Measurements from ENCODE around the gene CACNB2. TPM values are rescaled to one million over a fixed set of nuclear protein-coding genes. Genes with fewer than 3 reads are reported as not detected.
"Not testable (repeated sequence)": the region's sequence is repeated elsewhere in the genome, so short reads cannot be mapped to it uniquely, and the experiment has no call there.

The CACNB2 gene
- polyA plus RNA-seq, 12 donors: 0.86 to 7.3 (median 1.7) TPM; not detected in 1

GRCh38 chr10:18566177-18566576 is 426.0 kb downstream of the CACNB2 start:
- DNase-seq: no peak

- DNase-seq: no peak
These were observed 427.2 kb downstream of the CACNB2 start for GRCh38 chr10:18567343-18567856.

GRCh38 chr10:18570386-18570785 is 430.2 kb downstream of the CACNB2 start:
- not testable (repeated sequence) for DNase-seq

- no peak for DNase-seq
These were observed 430.9 kb downstream of the CACNB2 start for GRCh38 chr10:18571076-18571475.

- DNase-seq: no peak
These were observed 431.6 kb downstream of the CACNB2 start for GRCh38 chr10:18571780-18572179.

- no peak for DNase-seq
These were observed 432.8 kb downstream of the CACNB2 start for GRCh38 chr10:18572959-18573561.

GRCh38 chr10:18576586-18576985 is 436.4 kb downstream of the CACNB2 start:
- no peak for DNase-seq

- no peak for DNase-seq
These were observed 437.8 kb downstream of the CACNB2 start for GRCh38 chr10:18577823-18578685.

- no peak for DNase-seq
These were observed 442.6 kb downstream of the CACNB2 start for GRCh38 chr10:18582803-18583202.

- DNase-seq: no peak
These were observed 443.5 kb downstream of the CACNB2 start for GRCh38 chr10:18583575-18584270.

GRCh38 chr10:18586637-18587036 is 446.4 kb downstream of the CACNB2 start:
- not testable (repeated sequence) for DNase-seq

GRCh38 chr10:18591141-18591540 is 450.9 kb downstream of the CACNB2 start:
- not testable (repeated sequence) for DNase-seq

Other genes starting within 250 kb of the CACNB2 start
- gene SLC39A12, start 188.5 kb upstream of the CACNB2 start, polyA plus RNA-seq (ENCODE audit: insufficient read length in 12 of 12): not detected

Measured in muscle of arm (tissue), 12 donors.